ENCODE measurements around the gene TMEM271.

DNA sequence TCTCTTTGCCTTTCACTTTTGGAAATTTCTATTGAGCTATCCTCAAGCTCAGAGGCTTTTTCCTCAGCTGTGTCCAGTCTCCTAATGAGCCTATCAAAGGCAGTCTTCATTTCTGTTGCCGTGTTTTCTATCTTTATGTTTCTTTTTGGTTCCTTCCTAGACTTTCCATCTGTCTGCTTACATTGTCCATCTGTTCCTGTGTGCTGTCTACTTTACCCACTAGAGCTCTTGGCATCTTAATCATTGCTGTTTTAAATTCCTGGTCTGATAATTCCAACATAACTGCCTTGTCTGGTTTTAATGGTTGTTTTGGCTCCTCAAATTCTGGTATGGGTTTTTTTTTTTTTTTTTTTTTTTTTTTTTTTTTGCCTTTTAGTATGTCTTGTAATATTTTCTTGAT is 40.0 kb upstream of the TMEM271 start:
- TF ChIP-seq FOXM1 (IDR thresholded peaks at IDR 0.05; ENCODE audit: borderline replicate concordance) (no peak), ZNF384 (IDR thresholded peaks at IDR 0.05) (no peak), BHLHE40 (IDR thresholded peaks at IDR 0.05; ENCODE audit: borderline replicate concordance) (no peak), ELF4 (IDR thresholded peaks at IDR 0.05) (no peak), FOXA1 (IDR thresholded peaks at IDR 0.05) (no peak), FOXK2 (IDR thresholded peaks at IDR 0.05) (no peak), NFRKB (IDR thresholded peaks at IDR 0.05) (no peak), PKNOX1 (IDR thresholded peaks at IDR 0.05) (no peak), CTBP1 (IDR thresholded peaks at IDR 0.05; ENCODE audit: borderline replicate concordance) (no peak), L3MBTL2 (conservative IDR thresholded peaks at IDR 0.05) (no peak)
